Endothelial cell of coronary artery (primary cell): ENCODE data around the gene COA1. TPM values are rescaled to one million over a fixed set of nuclear protein-coding genes. Genes with fewer than 3 reads are reported as not detected.

Experiments used
- total RNA-seq: library from RNA; depleted of rRNA; stranded (reverse); fragments of >200 nt; gene quantifications from 2 replicates; pipeline ENCODE4 v1.2.3, GENCODE V29; 2014

The COA1 gene, protein sequence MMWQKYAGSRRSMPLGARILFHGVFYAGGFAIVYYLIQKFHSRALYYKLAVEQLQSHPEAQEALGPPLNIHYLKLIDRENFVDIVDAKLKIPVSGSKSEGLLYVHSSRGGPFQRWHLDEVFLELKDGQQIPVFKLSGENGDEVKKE
- total RNA-seq, result 41.8 and 47.4 TPM in 2 replicates

DNA sequence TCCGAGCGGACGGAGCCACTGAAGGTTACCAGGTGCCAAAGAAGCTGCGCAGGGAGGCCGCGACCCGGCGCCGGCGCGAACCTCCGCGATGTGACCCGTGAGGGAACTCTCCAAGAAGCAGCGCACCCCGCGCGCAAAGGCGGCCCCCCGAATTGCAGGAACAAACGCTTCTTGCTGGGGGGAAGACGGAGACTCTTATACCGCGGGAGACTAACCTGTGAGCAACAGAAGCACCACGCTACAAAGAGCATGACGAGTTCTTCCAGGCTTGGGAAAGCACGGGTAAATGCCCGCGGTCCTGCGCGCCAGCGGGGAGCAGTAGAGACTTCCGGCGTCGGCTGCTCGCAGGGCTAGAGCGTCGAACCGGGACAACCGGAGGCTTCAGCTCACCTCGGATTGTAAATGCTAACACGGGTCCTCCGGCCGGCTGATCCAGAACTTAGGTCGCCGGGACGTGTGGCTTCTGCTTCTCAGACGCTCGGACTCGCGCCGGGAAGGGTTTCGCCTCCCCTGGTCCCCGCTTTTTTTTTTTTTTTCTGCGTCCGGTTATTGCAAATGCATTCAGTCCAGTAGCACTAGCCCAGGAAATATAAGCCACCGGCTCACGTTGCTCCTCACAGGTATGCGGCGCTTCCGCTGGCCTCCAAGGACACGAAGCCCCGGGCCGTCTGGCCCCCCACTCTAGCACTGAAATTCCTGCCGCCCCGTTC, at the start of gene COA1:
Gene COA1 (minus strand): TSS at position 310 of the 710 bp plus-strand sequence. CDS start 80,909 bp downstream, outside the sequence.

DNA sequence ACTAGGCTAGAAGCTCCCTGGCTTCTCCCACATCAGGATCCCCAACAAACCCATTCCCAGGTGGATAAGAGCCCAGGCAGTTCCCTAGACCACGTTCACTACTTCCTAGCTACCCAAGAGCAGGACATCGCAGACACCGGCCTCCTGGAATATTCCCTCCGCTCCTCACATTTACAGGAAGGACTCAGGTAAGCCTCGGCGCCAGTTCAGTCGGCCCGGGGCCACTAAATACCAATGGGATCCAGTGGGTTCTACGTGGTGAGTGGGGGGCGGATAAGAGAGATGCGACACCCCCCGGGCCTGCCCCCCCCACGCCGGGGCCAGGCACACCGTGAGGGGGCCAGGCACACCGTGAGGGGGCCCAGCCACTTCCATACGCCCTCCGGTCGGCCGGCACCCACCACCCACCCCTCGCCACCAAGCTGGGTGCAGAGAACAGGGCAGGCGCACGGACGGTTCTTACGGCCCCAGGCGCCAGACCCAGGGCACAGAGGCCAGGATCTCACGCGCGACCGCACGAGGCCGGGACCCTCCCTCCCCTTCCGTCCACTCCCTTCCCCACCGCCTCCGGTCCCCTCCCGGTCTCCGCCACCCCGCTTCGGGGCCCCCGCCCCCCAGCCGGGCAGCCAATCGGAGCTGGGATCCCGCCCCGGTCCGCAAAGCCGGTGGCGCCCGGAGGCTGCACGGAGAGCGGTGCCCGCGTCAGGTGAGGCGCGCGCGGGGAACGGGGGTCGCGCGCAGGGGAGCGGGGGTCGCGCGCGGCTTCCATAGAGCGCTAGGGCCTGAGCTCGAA, 28.9 kb upstream of the COA1 start, which contains the start of gene BLVRA:
Gene BLVRA (plus strand): TSS at position 652 of the 793 bp plus-strand sequence. CDS start 12,479 bp downstream, outside the sequence.

Other genes with a start within 250 kb of the COA1 start
- 74.4 and 75.9 TPM in 2 replicates for gene STK17A, start 146.4 kb downstream of the COA1 start, total RNA-seq
- gene BLVRA, start 29.2 kb upstream of the COA1 start, total RNA-seq, result 31.4 and 32.9 TPM in 2 replicates
- 54.9 and 62.5 TPM in 2 replicates for gene MRPS24, start 140.0 kb upstream of the COA1 start, total RNA-seq
- gene URGCP, start 177.1 kb upstream of the COA1 start, total RNA-seq, result 18.2 and 27.3 TPM in 2 replicates
- gene UBE2D4, start 196.9 kb upstream of the COA1 start, total RNA-seq, result 6.2 and 8.1 TPM in 2 replicates